Fibroblast of villous mesenchyme (primary cell): ENCODE measurements around the gene ATOH1. TPM values are rescaled to one million over a fixed set of nuclear protein-coding genes. Genes with fewer than 3 reads are reported as not detected.
A peak's percentile ranks its signal among the peaks of the same experiment; 100 is the strongest.

Source experiments
- DNase-seq: peaks from one replicate; pipeline ENCODE4 v3.0.0-alpha.2; 2010; ENCODE audit warnings: low read depth
- H3K4me3 ChIP-seq: 2 replicates; pipeline ENCODE4 v1.5.1; 2011; ENCODE audit warnings: low read depth, mild to moderate bottlenecking, low read length
- CTCF ChIP-seq: IDR thresholded peaks from 2 replicates; pipeline ENCODE4 v1.5.1; 2012; ENCODE audit warnings: low read depth, mild to moderate bottlenecking, low read length; ENCODE audit not compliant: insufficient read depth
- total RNA-seq: library from RNA; depleted of rRNA; stranded (reverse); fragments of >200 nt; gene quantifications from 2 replicates; pipeline ENCODE4 v1.2.3, GENCODE V29; 2012

Gene ATOH1, protein sequence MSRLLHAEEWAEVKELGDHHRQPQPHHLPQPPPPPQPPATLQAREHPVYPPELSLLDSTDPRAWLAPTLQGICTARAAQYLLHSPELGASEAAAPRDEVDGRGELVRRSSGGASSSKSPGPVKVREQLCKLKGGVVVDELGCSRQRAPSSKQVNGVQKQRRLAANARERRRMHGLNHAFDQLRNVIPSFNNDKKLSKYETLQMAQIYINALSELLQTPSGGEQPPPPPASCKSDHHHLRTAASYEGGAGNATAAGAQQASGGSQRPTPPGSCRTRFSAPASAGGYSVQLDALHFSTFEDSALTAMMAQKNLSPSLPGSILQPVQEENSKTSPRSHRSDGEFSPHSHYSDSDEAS
- not detected in 2 replicates for total RNA-seq

GRCh38 chr4:93828332-93828994 is at the start of gene ATOH1:
Gene ATOH1 (plus strand): TSS chr4:93828753. CDS start chr4:93828927, 174 bp downstream.
- no peak within 1 kb of the TSS for H3K4me3 ChIP-seq
- TF ChIP-seq CTCF = no peak
- no peak for DNase-seq

DNA sequence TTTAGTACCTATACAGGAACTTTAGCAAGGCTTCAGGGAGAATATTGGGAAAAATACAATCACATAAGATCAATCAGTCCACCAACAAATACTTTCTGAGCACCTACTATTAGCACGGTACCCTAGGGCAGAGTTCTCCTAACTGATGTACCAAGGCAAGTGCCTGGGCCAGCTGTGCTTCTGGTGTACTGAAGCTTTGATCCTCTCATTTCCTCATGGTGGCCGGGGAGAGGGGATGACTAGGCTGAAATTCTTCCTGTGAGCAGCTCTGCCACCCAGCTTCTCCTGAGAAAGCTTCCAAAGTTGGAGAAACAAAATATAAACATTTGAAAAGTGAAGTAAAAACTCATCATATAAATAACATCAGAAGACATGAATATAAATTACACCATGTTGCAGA is 49.3 kb upstream of the ATOH1 start:
- no peak for TF ChIP-seq CTCF

GRCh38 chr4:93780080-93780479 is 48.5 kb upstream of the ATOH1 start:
- DNase-seq = no peak
- no peak overlapping the region for H3K4me3 ChIP-seq
- TF ChIP-seq CTCF = no peak

More for the DNA sequence above, 49.3 kb upstream of the ATOH1 start:
- DNase-seq = no peak
- H3K4me3 ChIP-seq = no peak overlapping the region

DNA sequence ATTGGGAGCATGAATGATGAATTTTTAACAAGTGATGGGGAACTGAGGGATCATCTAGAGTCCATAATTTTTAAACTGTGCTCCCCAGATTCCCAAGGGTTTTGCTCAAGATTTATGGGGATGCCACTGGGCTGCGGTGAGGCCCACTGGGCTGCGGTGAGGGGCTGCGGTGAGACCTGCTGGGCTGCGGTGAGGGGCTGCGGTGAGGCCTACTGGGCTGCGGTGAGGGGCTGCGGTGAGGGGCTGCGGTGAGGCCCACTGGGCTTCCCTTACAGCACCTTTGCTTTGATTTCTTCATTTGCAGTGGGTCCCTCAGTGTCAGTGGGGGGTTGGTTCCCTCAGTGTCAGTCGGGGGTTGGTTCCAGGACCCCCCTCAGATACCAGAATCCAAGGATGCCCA is 47.4 kb upstream of the ATOH1 start:
- no peak for TF ChIP-seq CTCF
- no peak for DNase-seq
- no peak overlapping the region for H3K4me3 ChIP-seq

GRCh38 chr4:93786149-93786548 is 42.4 kb upstream of the ATOH1 start:
- no peak for DNase-seq
- H3K4me3 ChIP-seq = no peak overlapping the region
- TF ChIP-seq CTCF = no peak

DNA sequence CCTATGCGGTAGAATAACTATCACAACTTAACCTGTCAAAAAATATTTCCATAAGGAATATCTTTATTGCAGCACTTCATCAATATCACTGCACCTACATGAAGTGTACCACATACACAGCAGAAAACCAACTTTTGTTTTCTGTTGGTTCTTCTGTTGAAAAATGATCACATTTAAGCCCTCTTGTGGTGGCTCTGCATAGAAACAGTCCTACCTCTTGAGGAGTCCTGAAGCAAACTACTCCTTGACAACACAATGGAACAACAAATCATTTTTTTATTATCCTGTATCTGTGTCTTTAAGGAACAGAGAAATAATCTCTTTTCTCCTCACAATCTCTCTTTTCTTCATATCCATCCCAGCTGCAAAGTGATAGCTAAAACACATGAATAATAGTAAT is 39.8 kb upstream of the ATOH1 start:
- peak; percentile 38 for TF ChIP-seq CTCF
- H3K4me3 ChIP-seq = no peak overlapping the region
- DNase-seq = peak; percentile 15
